Endothelial cell of umbilical vein (primary cell): ENCODE results near the gene PAQR3. TPM values are rescaled to one million over a fixed set of nuclear protein-coding genes. Genes with fewer than 3 reads are reported as not detected.

Source experiments
- BruUV-seq: library from RNA; stranded (reverse); fragments of 400-500 nt; replicated peaks from 2 replicates; lab custom pipeline; 2021; lab: Mats Ljungman, UMichigan
- CTCF ChIA-PET: fragments of 300-600, 350-600 bp; sonication (Branson Sonifier 250); formaldehyde crosslinking; loops from one replicate; lab custom pipeline; 2021; ENCODE audit warnings: antibody characterized with exemption, inconsistent platforms; lab: Charles Lee
- POLR2A ChIA-PET: fragments of 300-600, 350-600 bp; sonication (Branson Sonifier 250); formaldehyde crosslinking; loops from one replicate; lab custom pipeline; 2021; ENCODE audit warnings: antibody characterized with exemption, inconsistent platforms; lab: Charles Lee
- DNase-seq: peaks from one replicate; pipeline ENCODE4 v3.0.0-alpha.2; 2011; ENCODE audit warnings: low read depth, low spot score
- FAIRE-seq: peaks from 2 replicates; lab custom pipeline; 2011; peaks lifted over from hg19 to GRCh38; lab: Jason Lieb, UNC
- H2AFZ ChIP-seq: 2 replicates; pipeline ENCODE4 v1.6.0; 2012; ENCODE audit warnings: low read depth, low read length, control low read depth, inconsistent platforms
- H3K27ac ChIP-seq: 2 replicates; pipeline ENCODE4 v1.5.1; 2011; ENCODE audit warnings: low read depth, mild to moderate bottlenecking, control low read depth, low read length, moderate library complexity; ENCODE audit not compliant: insufficient read depth
- H3K27me3 ChIP-seq, 2 experiments: 2 replicates each; pipeline versions ENCODE4 v1.6.0 to v1.6.1; 2011; ENCODE audit warnings: low read length in 2 of 2, mixed read lengths in 1 of 2; ENCODE audit not compliant: control insufficient read depth in 2 of 2, insufficient read depth in 2 of 2
- H3K36me3 ChIP-seq, 2 experiments: 2 replicates in 1 of 2; 3 replicates in 1 of 2; pipeline ENCODE4 v1.5.1; 2011; ENCODE audit warnings: low read length in 2 of 2, mild to moderate bottlenecking in 1 of 2, moderate library complexity in 1 of 2; ENCODE audit not compliant: control insufficient read depth in 2 of 2, insufficient read depth in 2 of 2; ENCODE audit errors: extremely low read depth in 1 of 2
- H3K4me1 ChIP-seq: 3 replicates; pipeline ENCODE4 v1.5.1; 2011; ENCODE audit warnings: mild to moderate bottlenecking, low read length; ENCODE audit not compliant: control insufficient read depth, insufficient read depth; ENCODE audit errors: extremely low read depth
- H3K4me2 ChIP-seq: 2 replicates; pipeline ENCODE4 v1.6.1; 2011; ENCODE audit warnings: low read length, control low read depth, mixed read lengths; ENCODE audit not compliant: insufficient read depth
- H3K4me3 ChIP-seq, 3 experiments: fragments of 200-600 bp in 1 of 3; sonication (generic), shearing (Covaris generic) in 1 of 3; replicated peaks in 1 of 3; 2 replicates each; pipeline ENCODE4 v1.5.1; 2011 to 2016; ENCODE audit warnings: control low read depth in 3 of 3, low read length in 3 of 3, mild to moderate bottlenecking in 2 of 3, inconsistent platforms in 1 of 3, low read depth in 1 of 3, moderate library complexity in 1 of 3; ENCODE audit not compliant: insufficient read depth in 1 of 3
- H3K79me2 ChIP-seq: 2 replicates; pipeline ENCODE4 v1.6.0; 2012; ENCODE audit warnings: low read length, inconsistent platforms; ENCODE audit not compliant: control insufficient read depth, insufficient read depth
- H3K9ac ChIP-seq: replicated peaks from 2 replicates; pipeline ENCODE3; 2011; ENCODE audit warnings: low read length, control low read depth; ENCODE audit not compliant: insufficient read depth; ENCODE audit errors: extremely low read depth
- H3K9me1 ChIP-seq: replicated peaks from 3 replicates; pipeline ENCODE4 v1.6.0; 2011; ENCODE audit warnings: mild to moderate bottlenecking, low read length; ENCODE audit not compliant: control insufficient read depth, insufficient read depth; ENCODE audit errors: extremely low read depth
- H3K9me3 ChIP-seq: replicated peaks from 2 replicates; pipeline ENCODE4 v1.5.1; 2012; ENCODE audit warnings: low read length, inconsistent platforms; ENCODE audit not compliant: control insufficient read depth, insufficient read depth
- H4K20me1 ChIP-seq: replicated peaks from 2 replicates; pipeline ENCODE3; 2011; ENCODE audit warnings: mild to moderate bottlenecking, low read length; ENCODE audit not compliant: control insufficient read depth, insufficient read depth; ENCODE audit errors: extremely low read depth
- EZH2 ChIP-seq: IDR thresholded peaks from 2 replicates; pipeline ENCODE4 v1.6.1; 2012; ENCODE audit warnings: borderline replicate concordance, low read depth, mild to moderate bottlenecking, moderate library complexity, low read length, inconsistent platforms; ENCODE audit not compliant: severe bottlenecking
- GATA2 ChIP-seq: IDR thresholded peaks from 2 replicates; pipeline ENCODE4 v1.7.0; 2011; ENCODE audit warnings: low read depth, mild to moderate bottlenecking, moderate library complexity, mixed read lengths, low read length; ENCODE audit not compliant: insufficient read length, insufficient read depth
- MAX ChIP-seq: IDR thresholded peaks from 2 replicates; pipeline ENCODE4 v1.6.1; 2011; ENCODE audit not compliant: insufficient read depth, insufficient read length
- MYC ChIP-seq: IDR thresholded peaks from one replicate; pipeline ENCODE4 v1.6.1; 2011; ENCODE audit warnings: mild to moderate bottlenecking, low read depth, low read length
- POLR2A ChIP-seq: IDR thresholded peaks from 2 replicates; pipeline ENCODE4 v1.6.1; 2012; ENCODE audit warnings: low read depth, mild to moderate bottlenecking, control low read depth, low read length
- POLR2AphosphoS5 ChIP-seq: IDR thresholded peaks from 2 replicates; pipeline ENCODE4 v1.6.1; 2012; ENCODE audit warnings: low read depth, mild to moderate bottlenecking, control low read depth, low read length, moderate library complexity; ENCODE audit not compliant: insufficient read depth
- dilution Hi-C: fragments of 300-500 bp; cut with MboI; formaldehyde crosslinking; loops from one replicate; pipeline ENCODE4 v1.15.0; 2019; ENCODE audit warnings: low sequenced_read_pairs; ENCODE audit not compliant: extremely low pct_ligation_motif_present
- intact Hi-C: fragments of 100-400 bp; cut with micrococcal nuclease; formaldehyde crosslinking; loops from one replicate; pipeline ENCODE4 v1.10.0; 2022
- polyA plus RNA-seq, 4 experiments: library from polyadenylated mRNA; depleted of rRNA in 3 of 4; stranded (reverse) in 3 of 4; unstranded in 1 of 4; fragments of >200 nt; gene quantifications; 2 replicates each; pipeline versions ENCODE4 v1.2.1 to v1.2.3, GENCODE V29; 2011 to 2012; ENCODE audit warnings: missing spikeins in 1 of 4
- total RNA-seq: library from RNA; stranded (reverse); gene quantifications from 2 replicates; pipeline ENCODE4 v1.2.3, GENCODE V29; 2021

Gene PAQR3
- total and polyA plus RNA-seq, 2 donors (not counting 3 experiments of a cell fraction or from before 2014, with no cell fraction given) = 15.0 to 19.0 TPM

DNA sequence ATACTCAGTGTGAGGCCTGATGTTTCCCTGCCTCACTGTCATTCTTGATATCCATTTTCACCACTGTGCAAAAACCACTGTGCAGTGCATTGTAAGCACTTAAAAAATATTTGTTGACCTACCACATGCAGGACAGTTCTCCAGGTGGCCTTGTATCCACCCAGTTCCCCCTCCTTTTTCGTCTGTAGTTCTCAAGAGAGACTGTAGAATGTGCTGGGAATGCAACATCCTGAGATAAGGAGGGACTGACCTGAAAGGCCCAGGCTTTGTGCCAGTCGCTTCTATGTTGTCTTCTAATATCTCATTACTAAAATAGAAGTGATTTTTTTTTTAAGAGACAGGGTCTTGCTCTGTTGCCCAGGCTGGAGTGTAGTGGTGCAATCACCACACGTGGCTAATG lies 21.7 kb upstream of the PAQR3 start:
- FAIRE-seq = no peak

GRCh38 chr4:78956975-78957374 lies 17.7 kb upstream of the PAQR3 start:
- no peaks in the 10 kb centered on the region for H3K36me3 ChIP-seq
- ChIA-PET CTCF (no interaction called here), POLR2A (no interaction called here)
- peaks cover 0 to 2% of the 10 kb centered on the region in 2 experiments for H3K27me3 ChIP-seq
- no peak overlapping the region for H3K27ac ChIP-seq
- FAIRE-seq (no peak), DNase-seq (no peak)
- no peak overlapping the region for H3K4me2 ChIP-seq
- H3K9me1 ChIP-seq = no peaks in the 10 kb centered on the region
- TF ChIP-seq GATA2 = no peak
- TF ChIP-seq MAX = no peak
- H4K20me1 ChIP-seq = no peaks in the 10 kb centered on the region
- H3K79me2 ChIP-seq = no peaks in the 10 kb centered on the region
- no peak overlapping the region for H2AFZ ChIP-seq
- intact Hi-C loops (loop anchor here (10.0 kb wide), 1 partner anchor 1078 kb away; no protein-coding TSS in a partner anchor), dilution Hi-C loops (no loop called here)
- no peak overlapping the region for H3K4me3 ChIP-seq
- H3K4me1 ChIP-seq = no peaks in the 10 kb centered on the region
- H3K9ac ChIP-seq = no peak overlapping the region
- no TSS peak for BruUV-seq
- no peaks in the 10 kb centered on the region for H3K9me3 ChIP-seq

More for the DNA sequence above, 21.7 kb upstream of the PAQR3 start:
- Histone ChIP-seq H3K9me1 (no peaks in the 10 kb centered on the region), H3K79me2 (no peaks in the 10 kb centered on the region), H3K4me3 (no peak overlapping the region), H4K20me1 (no peaks in the 10 kb centered on the region), H3K27ac (no peak overlapping the region), H2AFZ (no peak overlapping the region), H3K9ac (no peak overlapping the region), H3K4me1 (no peaks in the 10 kb centered on the region), H3K9me3 (no peaks in the 10 kb centered on the region), H3K36me3 (no peaks in the 10 kb centered on the region), H3K4me2 (no peak overlapping the region), H3K27me3 (no peaks in the 10 kb centered on the region)
- intact Hi-C loops (no loop called here), dilution Hi-C loops (no loop called here)
- no peak for DNase-seq
- ChIA-PET CTCF (no interaction called here), POLR2A (no interaction called here)
- no TSS peak for BruUV-seq
- TF ChIP-seq POLR2A = no peak
- no peak for TF ChIP-seq MYC
- no peak for TF ChIP-seq EZH2
- TF ChIP-seq POLR2AphosphoS5 = no peak
